ENCODE data around the gene TSPO2. TPM values are rescaled to one million over a fixed set of nuclear protein-coding genes. Genes with fewer than 3 reads are reported as not detected.

The TSPO2 gene
- total and polyA plus RNA-seq, 2 of the 4 experiments (the other 2 are of a cell fraction) = not detected

GRCh38 chr6:41038205-41038604 is 4.1 kb upstream of the TSPO2 start:
- no peak for TF ChIP-seq SMC3 (IDR thresholded peaks at IDR 0.05; ENCODE audit: low read depth, low read length)
- no peak for TF ChIP-seq BHLHE40 (IDR thresholded peaks at IDR 0.05; ENCODE audit: low read depth, low read length)
- TF ChIP-seq MAZ (IDR thresholded peaks at IDR 0.05; ENCODE audit: borderline replicate concordance, low read depth, low read length) = no peak
- no peak for TF ChIP-seq POLR2A (IDR thresholded peaks at IDR 0.05; ENCODE audit: low read depth, low read length)
- no peak for TF ChIP-seq RAD21 (IDR thresholded peaks at IDR 0.05; ENCODE audit: low read length)
- TF ChIP-seq NFE2L2 (IDR thresholded peaks at IDR 0.05; ENCODE audit: low read depth, low read length) = no peak
- TF ChIP-seq CTCF (conservative IDR thresholded peaks at IDR 0.05; ENCODE audit: low read depth, low read length) = no peak
- H4K20me1 ChIP-seq (ENCODE audit: insufficient read depth, low read length) = no peaks in the 10 kb centered on the region
- no peak overlapping the region for H4K5ac ChIP-seq (ENCODE audit: low read depth, low read length)
- dilution Hi-C loops (cut with HindIII; ENCODE audit: low sequenced_read_pairs, unreplicated experiment) (no loop called here), in situ Hi-C loops (cut with MboI; ENCODE audit: low sequenced_read_pairs) (loop anchor here (25.0 kb wide), 2 partner anchors 1051 to 1676 kb away; no protein-coding TSS in a partner anchor), intact Hi-C loops (cut with micrococcal nuclease) (no loop called here)
- no peak overlapping the region for H2AK9ac ChIP-seq (replicated peaks; ENCODE audit: low read depth, low read length, poor library complexity)
- no peak overlapping the region for H3K9ac ChIP-seq (ENCODE audit: low read depth, low read length)
- no peak overlapping the region for H3K4ac ChIP-seq (ENCODE audit: low read depth, low read length)
- H2BK15ac ChIP-seq (ENCODE audit: low read depth, low read length) = no peak overlapping the region
- H2BK120ac ChIP-seq (ENCODE audit: low read depth, low read length) = no peak overlapping the region
- H3K14ac ChIP-seq (replicated peaks; ENCODE audit: low read depth, low read length) = no peak overlapping the region
- POLR2A ChIA-PET (ENCODE audit: unreplicated experiment) = no interaction called here
- H2BK20ac ChIP-seq (ENCODE audit: low read depth, low read length) = no peak overlapping the region
- no peaks in the 10 kb centered on the region for H3K4me1 ChIP-seq (ENCODE audit: control insufficient read depth, insufficient read depth, low read length)
- H2AK5ac ChIP-seq (ENCODE audit: low read depth, low read length) = no peak overlapping the region
- H4K8ac ChIP-seq (ENCODE audit: low read depth in 2 of 2, low read length in 2 of 2) = no peak overlapping the region
- H3K4me2 ChIP-seq (ENCODE audit: low read depth, low read length) = no peak overlapping the region
- no peak overlapping the region for H2BK5ac ChIP-seq (ENCODE audit: low read depth, low read length, poor library complexity, severe bottlenecking)
- H3K9me3 ChIP-seq (ENCODE audit: control insufficient read depth, insufficient read depth, low read length) = no peaks in the 10 kb centered on the region
- 60% methylated on average over 1 of the region's 3 CpGs; no CpG with 5 or more reads in 1 of the 2 experiments for WGBS, 2 experiments (ENCODE audit: extremely low coverage in 2 of 2, insufficient read length in 1 of 2)
- no peak overlapping the region for H3K23ac ChIP-seq (ENCODE audit: low read depth, low read length)
- no peak for DNase-seq
- H3K56ac ChIP-seq (ENCODE audit: extremely low read depth, insufficient read depth, low read length) = no peak overlapping the region
- BruUV-seq (replicated peaks) = no TSS peak
- no peak for ATAC-seq (ENCODE audit: low read depth)
- no peak overlapping the region for H3K18ac ChIP-seq (ENCODE audit: low read depth, low read length)
- no peak overlapping the region for H4K91ac ChIP-seq (ENCODE audit: insufficient read depth, low read depth, low read length)
- H3K27ac ChIP-seq (ENCODE audit: insufficient read depth, low read length) = no peak overlapping the region
- no peak overlapping the region for H3K4me3 ChIP-seq (ENCODE audit: insufficient read depth, low read depth, low read length)
- peaks cover 14% of the 10 kb centered on the region for H3K27me3 ChIP-seq (ENCODE audit: control insufficient read depth, insufficient read depth, low read length)
- H3K9me1 ChIP-seq (ENCODE audit: insufficient read depth, low read length) = no peaks in the 10 kb centered on the region
- H3K36me3 ChIP-seq (ENCODE audit: control insufficient read depth, insufficient read depth, low read length) = no peaks in the 10 kb centered on the region
- CTCF ChIA-PET = no interaction called here
- no peak overlapping the region for H2AFZ ChIP-seq (replicated peaks; ENCODE audit: low read length, poor library complexity)
- no peaks in the 10 kb centered on the region for H3K79me1 ChIP-seq (ENCODE audit: low read depth in 1 of 2, low read length in 2 of 2)
